SK-MEL-5 (cell line): ENCODE results near the gene NINJ1. TPM values are rescaled to one million over a fixed set of nuclear protein-coding genes. Genes with fewer than 3 reads are reported as not detected.
A peak's percentile ranks its signal among the peaks of the same experiment; 100 is the strongest.

ENCODE experiments used
- DNase-seq: peaks from one replicate; pipeline ENCODE4 v3.0.0-alpha.2; 2016; ENCODE audit warnings: low read depth, low spot score
- in situ Hi-C: cut with HindIII; loops from 2 replicates; pipeline ENCODE4 v1.10.0; 2016; ENCODE audit warnings: low sequenced_read_pairs, high pct_unique_total_duplicates, low pct_unique_long_range_greater_than_20kb
- total RNA-seq: library from RNA; depleted of rRNA; stranded (reverse); fragments of >200 nt; shearing (Covaris generic); gene quantifications from 2 replicates; pipeline ENCODE4 v1.2.3, GENCODE V29; 2014

The NINJ1 gene
- total RNA-seq, 1 experiment from 2014 or later: 81.3 TPM

GRCh38 chr9:93097511-93098201 lies 36.4 kb downstream of the NINJ1 start:
- in situ Hi-C loops: no loop called here
- peak; percentile 24 for DNase-seq

GRCh38 chr9:93096811-93097382 lies 37.2 kb downstream of the NINJ1 start:
- in situ Hi-C loops: no loop called here

GRCh38 chr9:93096131-93096802 lies 37.8 kb downstream of the NINJ1 start, which contains the start of gene CARD19:
CARD19 (plus strand) TSS chr9:93096217; CDS start chr9:93096346, 129 bp downstream.
- DNase-seq: peak; percentile 27
- in situ Hi-C loops: no loop called here

More at GRCh38 chr9:93096811-93097382, 37.2 kb downstream of the NINJ1 start:
- DNase-seq: no peak

GRCh38 chr9:93095205-93096130 lies 38.6 kb downstream of the NINJ1 start:
- peak; percentile 98 for DNase-seq
- in situ Hi-C loops: no loop called here

GRCh38 chr9:93094658-93095204 lies 39.3 kb downstream of the NINJ1 start:
- in situ Hi-C loops: no loop called here
- peak; percentile 40 for DNase-seq

GRCh38 chr9:93093877-93094657 lies 40.0 kb downstream of the NINJ1 start:
- in situ Hi-C loops: no loop called here
- DNase-seq: no peak

GRCh38 chr9:93093127-93093876 lies 40.7 kb downstream of the NINJ1 start:
- in situ Hi-C loops: no loop called here
- no peak for DNase-seq

- DNase-seq: no peak
These were observed 41.6 kb downstream of the NINJ1 start for GRCh38 chr9:93092251-93092991.

GRCh38 chr9:93091453-93092081 lies 42.5 kb downstream of the NINJ1 start:
- peak; percentile 64 for DNase-seq
- in situ Hi-C loops: no loop called here

More at GRCh38 chr9:93092251-93092991, 41.6 kb downstream of the NINJ1 start:
- in situ Hi-C loops: no loop called here

GRCh38 chr9:93091056-93091452 lies 43.0 kb downstream of the NINJ1 start:
- in situ Hi-C loops: no loop called here

GRCh38 chr9:93090091-93090655 lies 43.9 kb downstream of the NINJ1 start:
- no peak for DNase-seq
- in situ Hi-C loops: no loop called here

More at GRCh38 chr9:93091056-93091452, 43.0 kb downstream of the NINJ1 start:
- no peak for DNase-seq

GRCh38 chr9:93089481-93089991 lies 44.5 kb downstream of the NINJ1 start:
- in situ Hi-C loops: no loop called here
- no peak for DNase-seq

- in situ Hi-C loops: no loop called here
- no peak for DNase-seq
These were observed 45.0 kb downstream of the NINJ1 start for GRCh38 chr9:93089024-93089423.

GRCh38 chr9:93088656-93089015 lies 45.4 kb downstream of the NINJ1 start:
- DNase-seq: no peak
- in situ Hi-C loops: no loop called here
